GM19193 (cell line): Measurements from ENCODE around the gene SH3BP1.
A peak's percentile ranks its signal among the peaks of the same experiment; 100 is the strongest.

Experiments used
- POLR2A ChIP-seq: IDR thresholded peaks from 4 replicates; pipeline ENCODE4 v1.6.1; 2011; ENCODE audit not compliant: insufficient read depth, insufficient read length; ENCODE audit errors: extremely low read depth

SH3BP1 gene

DNA sequence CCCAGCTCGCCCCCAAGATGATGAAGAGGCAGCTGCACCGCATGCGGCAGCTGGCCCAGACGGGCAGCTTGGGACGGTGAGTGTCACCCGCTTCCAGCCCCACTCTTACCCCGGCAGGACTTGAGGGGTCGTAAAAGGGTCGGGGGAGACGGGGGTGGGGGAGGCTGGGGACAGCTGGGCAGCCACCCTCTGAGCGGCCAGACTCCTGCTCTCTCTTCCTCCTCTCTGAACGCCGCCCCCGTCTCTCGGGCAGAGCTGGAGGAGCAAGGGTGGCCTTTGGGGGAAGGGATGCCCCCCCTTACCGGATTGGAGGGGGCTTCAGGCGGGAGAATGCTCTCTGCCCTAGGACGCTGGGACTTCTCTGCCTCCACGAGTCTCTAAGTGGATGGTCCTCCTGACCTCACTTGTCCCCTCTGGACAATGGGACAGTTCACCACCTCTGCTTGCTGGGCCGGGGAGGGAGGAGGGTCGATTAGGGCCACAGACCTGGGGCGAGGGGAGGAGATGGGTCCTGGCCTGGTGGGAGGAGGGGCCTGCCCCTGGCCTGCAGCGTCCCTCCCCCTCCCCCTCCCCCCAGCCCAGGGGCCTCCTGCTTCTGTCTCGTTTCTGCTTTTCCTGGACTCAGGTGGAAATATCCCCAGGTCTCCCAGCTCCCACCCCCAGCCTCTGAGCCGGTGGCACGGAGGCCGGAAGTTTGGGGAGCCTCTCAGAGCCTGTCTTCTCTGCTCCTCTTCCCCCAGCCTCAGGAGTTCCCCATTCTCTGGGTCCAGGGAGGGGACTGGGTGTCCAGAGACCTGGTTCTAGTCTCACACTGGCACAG lies 512 bp downstream of the SH3BP1 start:
- no peak for TF ChIP-seq POLR2A

DNA sequence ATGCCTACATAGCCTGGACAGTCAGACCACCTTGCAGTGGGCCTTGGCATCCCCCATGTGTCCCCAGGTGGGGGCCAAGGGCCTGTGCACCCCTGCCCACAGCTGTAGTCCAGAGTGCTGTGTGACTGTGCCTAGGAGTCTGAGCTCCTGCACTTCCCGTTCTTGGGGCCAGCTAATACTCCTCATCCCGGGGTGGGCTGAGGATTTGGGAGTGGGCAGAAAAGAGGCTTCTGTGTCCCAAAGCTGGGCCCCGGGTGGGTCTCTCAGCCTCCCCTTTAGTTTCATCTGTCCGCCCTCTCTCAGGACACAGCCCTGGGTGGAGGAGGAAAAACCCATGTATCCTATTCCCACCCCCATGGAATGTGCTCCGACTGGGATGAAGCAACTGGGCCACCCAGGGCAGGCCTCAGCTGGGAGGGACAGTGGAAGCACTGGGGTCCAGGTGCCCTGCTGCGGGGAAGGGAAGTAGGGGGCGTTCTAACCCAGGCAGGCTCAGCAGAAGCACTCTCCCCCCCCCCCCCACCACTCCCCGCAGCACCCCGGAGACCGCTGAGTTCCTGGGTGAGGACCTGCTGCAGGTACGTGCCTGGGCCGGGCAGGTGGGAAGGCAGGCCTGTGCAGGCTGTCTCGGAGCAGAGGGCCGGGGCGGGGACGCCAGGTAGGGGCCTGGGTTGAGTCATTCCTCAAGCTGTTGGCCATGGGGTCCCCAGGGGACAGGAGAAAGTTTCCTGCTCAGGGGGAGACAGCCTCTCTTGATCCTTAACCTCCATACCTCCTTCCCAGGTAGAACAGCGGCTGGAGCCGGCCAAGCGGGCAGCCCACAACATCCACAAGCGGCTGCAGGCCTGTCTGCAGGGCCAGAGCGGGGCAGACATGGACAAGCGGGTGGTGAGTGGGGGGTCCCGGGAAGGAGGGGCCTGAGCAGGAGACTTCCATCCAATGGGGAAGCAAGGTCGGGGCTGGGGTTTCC lies 1.4 kb downstream of the SH3BP1 start:
- no peak for TF ChIP-seq POLR2A

GRCh38 chr22:37641561-37641949 lies 2.1 kb downstream of the SH3BP1 start:
- no peak for TF ChIP-seq POLR2A

DNA sequence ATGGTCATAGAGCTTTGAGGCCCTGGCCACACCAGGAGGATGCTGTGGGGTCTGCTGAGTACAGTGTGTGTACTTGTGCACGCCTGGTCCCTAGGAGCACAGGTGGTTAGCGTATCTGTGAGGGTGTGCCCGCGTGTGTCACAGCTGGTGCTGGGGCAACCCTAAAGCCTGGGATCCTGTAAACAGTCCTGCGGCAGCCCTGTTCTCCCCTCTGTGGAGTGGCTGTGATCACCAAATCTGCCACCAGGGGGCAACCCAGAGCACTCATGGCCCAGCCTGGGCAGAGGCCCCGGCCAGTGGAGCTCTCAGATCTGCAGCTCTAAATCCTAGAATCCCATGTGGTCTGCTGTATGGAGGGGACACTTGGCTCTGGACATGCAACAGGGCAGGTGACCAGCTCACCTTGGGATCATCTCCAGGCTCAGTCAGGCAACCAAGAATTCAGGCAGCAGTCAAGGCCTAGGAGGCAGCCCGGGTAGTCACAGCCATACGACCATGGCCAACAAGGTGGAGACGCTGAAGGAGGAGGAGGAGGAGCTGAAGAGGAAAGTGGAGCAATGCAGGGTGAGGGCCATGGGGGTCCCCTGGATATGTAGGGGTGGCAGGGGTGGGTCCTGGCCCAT lies 3.9 kb downstream of the SH3BP1 start:
- no peak for TF ChIP-seq POLR2A

- TF ChIP-seq POLR2A = no peak
Observed at GRCh38 chr22:37647317-37647716, 7.8 kb downstream of the SH3BP1 start.

DNA sequence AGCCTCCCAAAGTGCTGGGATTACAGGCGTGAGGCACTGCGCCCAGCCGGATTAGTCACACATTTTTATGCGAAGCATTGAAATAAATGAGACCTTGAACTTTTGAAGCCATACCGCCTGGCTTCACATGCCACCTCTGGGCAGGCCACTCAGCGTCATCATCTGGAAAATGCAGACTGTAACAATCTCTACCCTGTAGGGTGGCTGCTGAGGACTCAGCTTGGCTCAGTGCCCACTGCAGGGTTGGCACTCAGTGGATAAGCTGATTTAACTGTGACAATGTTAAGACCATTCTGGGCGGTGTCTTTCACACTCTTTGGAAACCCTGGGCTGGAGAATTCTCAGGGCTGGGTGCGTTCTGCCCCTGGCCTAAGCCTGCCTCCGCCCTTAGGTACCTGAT lies 8.5 kb downstream of the SH3BP1 start:
- TF ChIP-seq POLR2A = no peak

GRCh38 chr22:37650463-37651136 lies 11.1 kb downstream of the SH3BP1 start:
- no peak for TF ChIP-seq POLR2A

DNA sequence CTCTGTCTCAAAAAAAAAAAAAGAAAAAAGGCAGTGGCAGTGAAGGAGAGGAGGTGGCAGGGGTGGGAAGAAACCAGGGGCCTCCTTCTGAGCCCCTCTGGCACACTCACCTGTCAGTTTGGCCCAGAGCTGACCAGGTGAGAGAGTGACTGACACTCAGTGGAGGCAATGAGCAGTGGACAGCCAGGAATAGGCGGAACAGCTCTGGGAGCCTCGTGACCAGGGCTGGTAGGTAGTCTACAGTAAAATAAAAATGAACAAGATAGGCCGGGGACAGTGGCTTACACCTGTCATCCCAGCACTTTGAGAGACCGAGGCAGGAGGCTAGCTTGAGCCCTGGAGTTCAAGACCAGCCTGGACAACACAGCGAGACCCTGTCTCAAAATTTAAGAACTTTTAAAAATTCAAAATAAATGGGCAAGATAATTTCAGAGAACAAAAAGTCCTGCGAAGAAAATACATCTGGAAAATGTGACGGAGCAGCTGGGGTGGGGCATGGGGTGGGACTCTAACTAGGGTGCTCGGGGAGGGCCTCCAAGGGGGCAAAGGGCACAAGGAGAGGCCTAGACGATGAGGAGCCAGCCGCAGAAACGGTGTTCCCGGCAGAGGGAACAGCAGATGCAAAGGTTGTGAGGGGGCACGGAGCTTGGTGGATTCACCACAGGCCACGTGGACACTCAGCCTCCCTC lies 15.2 kb downstream of the SH3BP1 start:
- no peak for TF ChIP-seq POLR2A

GRCh38 chr22:37655252-37655563 lies 15.7 kb downstream of the SH3BP1 start:
- TF ChIP-seq POLR2A = no peak

GRCh38 chr22:37657590-37658132 lies 18.2 kb downstream of the SH3BP1 start:
- TF ChIP-seq POLR2A = peak; percentile 56

GRCh38 chr22:37658133-37659065 lies 18.9 kb downstream of the SH3BP1 start, which contains the start of gene PDXP:
Gene PDXP, plus strand, starts transcription at chr22:37658723. Its CDS starts 60 bp downstream, at chr22:37658783.
- peak; percentile 80 for TF ChIP-seq POLR2A

GRCh38 chr22:37659066-37659896 lies 19.8 kb downstream of the SH3BP1 start:
- no peak for TF ChIP-seq POLR2A
